HEK293 (cell line): ENCODE data around the gene C8G.

Experiments used
- CTCF ChIP-seq: fragments of 450-650 bp; formaldehyde crosslinking; IDR thresholded peaks from 2 replicates; pipeline ENCODE4 v1.5.1; 2016; ENCODE audit warnings: missing biosample characterization, missing genetic modification characterization
- ELK4 ChIP-seq: IDR thresholded peaks from 2 replicates; pipeline ENCODE4 v1.6.1; 2011; ENCODE audit warnings: mild to moderate bottlenecking, low read depth, low read length, borderline replicate concordance
- REST ChIP-seq: fragments of 450-650 bp; formaldehyde crosslinking; IDR thresholded peaks from 2 replicates; pipeline ENCODE4 v1.5.1; 2016; ENCODE audit warnings: missing biosample characterization, missing genetic modification characterization
- TCF7L2 ChIP-seq: IDR thresholded peaks from 2 replicates; pipeline ENCODE4 v1.6.1; 2011; ENCODE audit warnings: low read depth, mild to moderate bottlenecking, inconsistent platforms, low read length, moderate library complexity, borderline replicate concordance
- ZBTB17 ChIP-seq: fragments of 450-650 bp; formaldehyde crosslinking; IDR thresholded peaks from 2 replicates; pipeline ENCODE4 v1.5.1; 2016; ENCODE audit warnings: missing biosample characterization, missing genetic modification characterization
- ZFP3 ChIP-seq: fragments of 450-650 bp; formaldehyde crosslinking; IDR thresholded peaks from 2 replicates; pipeline ENCODE4 v1.5.1; 2016; ENCODE audit warnings: low read depth, missing biosample characterization, missing genetic modification characterization
- ZFP41 ChIP-seq: fragments of 450-650 bp; formaldehyde crosslinking; IDR thresholded peaks from 2 replicates; pipeline ENCODE4 v1.5.1; 2016; ENCODE audit warnings: missing biosample characterization, missing genetic modification characterization, borderline replicate concordance
- ZNF23 ChIP-seq: fragments of 450-650 bp; formaldehyde crosslinking; IDR thresholded peaks from 2 replicates; pipeline ENCODE4 v1.5.1; 2016; ENCODE audit warnings: missing biosample characterization, missing genetic modification characterization, borderline replicate concordance
- ZNF239 ChIP-seq: fragments of 450-650 bp; formaldehyde crosslinking; IDR thresholded peaks from 2 replicates; pipeline ENCODE4 v1.5.1; 2016; ENCODE audit warnings: missing biosample characterization, missing genetic modification characterization
- ZNF354C ChIP-seq: fragments of 450-650 bp; formaldehyde crosslinking; IDR thresholded peaks from 2 replicates; pipeline ENCODE4 v1.5.1; 2016; ENCODE audit warnings: missing biosample characterization, missing genetic modification characterization, low read depth, borderline replicate concordance
- ZNF555 ChIP-seq: fragments of 450-650 bp; formaldehyde crosslinking; conservative IDR thresholded peaks from 2 replicates; pipeline ENCODE4 v1.5.1; 2017; ENCODE audit warnings: missing biosample characterization, mild to moderate bottlenecking, missing genetic modification characterization, inconsistent platforms

DNA sequence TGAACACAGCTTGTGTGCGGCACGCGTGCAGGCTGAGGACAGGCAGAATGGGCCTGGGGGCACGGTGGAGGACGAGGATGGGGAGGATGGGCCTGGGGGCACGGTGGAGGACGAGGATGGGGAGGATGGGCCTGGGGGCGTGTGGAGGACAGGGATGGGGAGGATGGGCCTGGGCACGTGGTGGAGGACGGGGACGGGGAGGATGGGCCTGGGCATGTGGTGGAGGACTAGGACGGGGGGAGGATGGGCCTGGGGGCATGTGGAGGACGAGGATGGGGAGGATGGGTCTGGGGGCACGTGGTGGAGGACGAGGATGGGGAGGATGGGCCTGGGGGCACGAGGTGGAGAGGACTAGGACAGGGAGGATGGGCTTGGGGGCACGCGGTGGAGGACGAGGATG lies 22.5 kb upstream of the C8G start:
- TF ChIP-seq ZNF239 (tag by site-specific recombination) (no peak), TCF7L2 (no peak), ZFP3 (tag by site-specific recombination) (no peak), ZBTB17 (tag by site-specific recombination) (no peak), ZNF354C (tag by site-specific recombination) (no peak), CTCF (no peak), ZFP41 (tag by site-specific recombination) (no peak), ELK4 (no peak), ZNF23 (tag by site-specific recombination) (no peak), REST (no peak), ZNF555 (tag by site-specific recombination) (no peak)
